Neuron (in vitro differentiated cells): Measurements from ENCODE around the gene HSPG2.

Source experiments
- H2AFZ ChIP-seq: one replicate; pipeline ENCODE4 v1.6.1; 2013; ENCODE audit warnings: low read depth, mild to moderate bottlenecking, inconsistent platforms, low read length, moderate library complexity
- H3K27me3 ChIP-seq: one replicate; pipeline ENCODE4 v1.6.1; 2013; ENCODE audit warnings: low read length; ENCODE audit not compliant: insufficient read depth
- H3K36me3 ChIP-seq: one replicate; pipeline ENCODE4 v1.6.1; 2013; ENCODE audit warnings: low read length; ENCODE audit not compliant: insufficient read depth
- H3K4me1 ChIP-seq: one replicate; pipeline ENCODE4 v1.6.1; 2013; ENCODE audit warnings: low read length; ENCODE audit not compliant: insufficient read depth
- H3K4me3 ChIP-seq: 2 replicates; pipeline ENCODE4 v1.5.1; 2013; ENCODE audit warnings: mild to moderate bottlenecking, low read length, moderate library complexity
- H3K9me3 ChIP-seq: one replicate; pipeline ENCODE4 v1.6.1; 2013; ENCODE audit warnings: low read length

HSPG2 gene

GRCh38 chr1:21876267-21876666, 60.8 kb downstream of the HSPG2 start:
- Histone ChIP-seq H3K4me3 (no peak overlapping the region), H3K36me3 (peaks cover 21% of the 10 kb centered on the region), H2AFZ (no peak overlapping the region), H3K4me1 (no peaks in the 10 kb centered on the region), H3K27me3 (no peaks in the 10 kb centered on the region), H3K9me3 (no peaks in the 10 kb centered on the region)

- peaks cover 21% of the 10 kb centered on the region for H3K36me3 ChIP-seq
Measured at GRCh38 chr1:21875621-21876063, 61.5 kb downstream of the HSPG2 start.

GRCh38 chr1:21874778-21875547, 62.1 kb downstream of the HSPG2 start:
- Histone ChIP-seq H3K4me3 (no peak overlapping the region), H3K4me1 (no peaks in the 10 kb centered on the region), H2AFZ (no peak overlapping the region), H3K9me3 (no peaks in the 10 kb centered on the region), H3K27me3 (no peaks in the 10 kb centered on the region), H3K36me3 (peaks cover 16% of the 10 kb centered on the region)

More at GRCh38 chr1:21875621-21876063, 61.5 kb downstream of the HSPG2 start:
- no peak overlapping the region for H3K4me3 ChIP-seq
- no peaks in the 10 kb centered on the region for H3K4me1 ChIP-seq
- H3K9me3 ChIP-seq: no peaks in the 10 kb centered on the region
- H3K27me3 ChIP-seq: no peaks in the 10 kb centered on the region
- no peak overlapping the region for H2AFZ ChIP-seq

- Histone ChIP-seq H3K27me3 (no peaks in the 10 kb centered on the region), H3K4me1 (no peaks in the 10 kb centered on the region), H3K9me3 (no peaks in the 10 kb centered on the region), H3K4me3 (no peak overlapping the region), H3K36me3 (peaks cover 13% of the 10 kb centered on the region), H2AFZ (no peak overlapping the region)
Measured at GRCh38 chr1:21874328-21874727, 62.8 kb downstream of the HSPG2 start.

GRCh38 chr1:21873761-21874160, 63.3 kb downstream of the HSPG2 start:
- Histone ChIP-seq H2AFZ (no peak overlapping the region), H3K9me3 (no peaks in the 10 kb centered on the region), H3K36me3 (peaks cover 13% of the 10 kb centered on the region), H3K4me3 (no peak overlapping the region), H3K4me1 (no peaks in the 10 kb centered on the region), H3K27me3 (no peaks in the 10 kb centered on the region)

GRCh38 chr1:21873174-21873573, 63.9 kb downstream of the HSPG2 start:
- H3K4me3 ChIP-seq: no peak overlapping the region
- no peak overlapping the region for H2AFZ ChIP-seq
- H3K27me3 ChIP-seq: no peaks in the 10 kb centered on the region
- peaks cover 13% of the 10 kb centered on the region for H3K36me3 ChIP-seq
- no peaks in the 10 kb centered on the region for H3K4me1 ChIP-seq
- no peaks in the 10 kb centered on the region for H3K9me3 ChIP-seq

GRCh38 chr1:21872445-21873079, 64.5 kb downstream of the HSPG2 start:
- Histone ChIP-seq H3K4me1 (no peaks in the 10 kb centered on the region), H3K27me3 (no peaks in the 10 kb centered on the region), H3K36me3 (peaks cover 13% of the 10 kb centered on the region), H2AFZ (no peak overlapping the region), H3K4me3 (no peak overlapping the region), H3K9me3 (no peaks in the 10 kb centered on the region)

- peaks cover 13% of the 10 kb centered on the region for H3K36me3 ChIP-seq
- H3K27me3 ChIP-seq: no peaks in the 10 kb centered on the region
- no peak overlapping the region for H3K4me3 ChIP-seq
- H3K4me1 ChIP-seq: no peaks in the 10 kb centered on the region
- H2AFZ ChIP-seq: no peak overlapping the region
- no peaks in the 10 kb centered on the region for H3K9me3 ChIP-seq
Measured at GRCh38 chr1:21871943-21872342, 65.2 kb downstream of the HSPG2 start.

- H3K36me3 ChIP-seq: peaks cover 13% of the 10 kb centered on the region
- H3K4me1 ChIP-seq: peaks cover 10% of the 10 kb centered on the region
- no peaks in the 10 kb centered on the region for H3K27me3 ChIP-seq
- no peak overlapping the region for H3K4me3 ChIP-seq
- H2AFZ ChIP-seq: no peak overlapping the region
- no peaks in the 10 kb centered on the region for H3K9me3 ChIP-seq
Measured at GRCh38 chr1:21870611-21871010, 66.5 kb downstream of the HSPG2 start.

- Histone ChIP-seq H3K4me3 (no peak overlapping the region), H3K9me3 (no peaks in the 10 kb centered on the region), H2AFZ (no peak overlapping the region), H3K4me1 (peaks cover 11% of the 10 kb centered on the region), H3K27me3 (no peaks in the 10 kb centered on the region), H3K36me3 (peaks cover 10% of the 10 kb centered on the region)
Measured at GRCh38 chr1:21869620-21870121, 67.4 kb downstream of the HSPG2 start.

GRCh38 chr1:21868941-21869454, 68.1 kb downstream of the HSPG2 start:
- Histone ChIP-seq H3K36me3 (peaks cover 5% of the 10 kb centered on the region), H3K27me3 (no peaks in the 10 kb centered on the region), H2AFZ (no peak overlapping the region), H3K4me1 (peaks cover 11% of the 10 kb centered on the region), H3K9me3 (no peaks in the 10 kb centered on the region), H3K4me3 (no peak overlapping the region)

GRCh38 chr1:21868482-21868881, 68.6 kb downstream of the HSPG2 start:
- Histone ChIP-seq H2AFZ (no peak overlapping the region), H3K9me3 (no peaks in the 10 kb centered on the region), H3K36me3 (peaks cover 4% of the 10 kb centered on the region), H3K27me3 (no peaks in the 10 kb centered on the region), H3K4me1 (peaks cover 11% of the 10 kb centered on the region), H3K4me3 (no peak overlapping the region)

- no peaks in the 10 kb centered on the region for H3K27me3 ChIP-seq
- peaks cover 11% of the 10 kb centered on the region for H3K4me1 ChIP-seq
- no peak overlapping the region for H2AFZ ChIP-seq
- H3K36me3 ChIP-seq: peaks cover 4% of the 10 kb centered on the region
- H3K4me3 ChIP-seq: no peak overlapping the region
- H3K9me3 ChIP-seq: no peaks in the 10 kb centered on the region
Measured at GRCh38 chr1:21867451-21867996, 69.6 kb downstream of the HSPG2 start.
